BJ (cell line): ENCODE results near the gene UMAD1. TPM values are rescaled to one million over a fixed set of nuclear protein-coding genes. Genes with fewer than 3 reads are reported as not detected.

ENCODE experiments used
- CTCF ChIA-PET: fragments of 350-600 bp; formaldehyde crosslinking; extraction: SDS; loops from one replicate; lab custom pipeline; 2021; ENCODE audit warnings: antibody characterized with exemption, inconsistent platforms; lab: Yijun Ruan, JAX
- POLR2A ChIA-PET: fragments of 300-600 bp; sonication (Branson Sonifier 250); formaldehyde crosslinking; extraction: SDS; loops from one replicate; lab custom pipeline; 2021; ENCODE audit warnings: antibody characterized with exemption; lab: Charles Lee
- DNase-seq: peaks from one replicate; pipeline ENCODE4 v3.0.0-alpha.2; 2011; ENCODE audit warnings: low read depth
- H3K27me3 ChIP-seq: 2 replicates; pipeline ENCODE4 v1.6.0; 2011; ENCODE audit warnings: low read length; ENCODE audit not compliant: control insufficient read depth, insufficient read depth
- H3K36me3 ChIP-seq: 2 replicates; pipeline ENCODE4 v1.5.1; 2011; ENCODE audit warnings: low read length; ENCODE audit not compliant: control insufficient read depth, insufficient read depth
- H3K4me3 ChIP-seq: 2 replicates; pipeline ENCODE4 v1.5.1; 2011; ENCODE audit warnings: low read depth, mild to moderate bottlenecking, control low read depth, low read length
- polyA plus RNA-seq: library from polyadenylated mRNA; depleted of rRNA; stranded (reverse); fragments of >200 nt; gene quantifications from 2 replicates; pipeline ENCODE4 v1.2.3, GENCODE V29; 2011
- TF ChIP-seq, protein P1 (sequence below): IDR thresholded peaks from 2 replicates; pipeline ENCODE4 v1.5.1; 2011; ENCODE audit warnings: low read depth, mild to moderate bottlenecking, control low read depth, inconsistent platforms, low read length, moderate library complexity; ENCODE audit not compliant: insufficient read depth

Gene UMAD1
- polyA plus RNA-seq, 1 experiment, result 10.1 TPM

DNA sequence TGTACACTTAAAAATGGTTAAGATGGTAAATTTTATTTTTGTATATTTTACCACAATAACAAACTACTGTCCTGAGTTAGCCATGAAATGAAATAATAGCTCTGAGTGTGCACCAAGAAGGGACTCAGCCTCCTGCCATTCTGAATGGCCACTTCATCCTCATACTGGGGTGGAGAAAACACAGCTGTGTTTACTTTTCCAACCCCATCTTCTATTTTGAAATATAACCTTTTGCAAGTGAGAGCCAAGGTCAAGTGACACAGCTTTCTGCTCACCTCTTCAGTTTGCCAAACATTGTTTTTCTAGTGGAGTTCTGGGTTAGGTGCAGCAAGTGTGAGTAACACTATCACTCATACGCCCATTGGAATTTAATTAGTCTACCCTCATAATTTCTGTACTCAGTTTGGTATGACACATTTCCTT, 220.7 kb downstream of the UMAD1 start:
- ChIA-PET POLR2A (no interaction called here), CTCF (no interaction called here)
- TF ChIP-seq, protein P1, sequence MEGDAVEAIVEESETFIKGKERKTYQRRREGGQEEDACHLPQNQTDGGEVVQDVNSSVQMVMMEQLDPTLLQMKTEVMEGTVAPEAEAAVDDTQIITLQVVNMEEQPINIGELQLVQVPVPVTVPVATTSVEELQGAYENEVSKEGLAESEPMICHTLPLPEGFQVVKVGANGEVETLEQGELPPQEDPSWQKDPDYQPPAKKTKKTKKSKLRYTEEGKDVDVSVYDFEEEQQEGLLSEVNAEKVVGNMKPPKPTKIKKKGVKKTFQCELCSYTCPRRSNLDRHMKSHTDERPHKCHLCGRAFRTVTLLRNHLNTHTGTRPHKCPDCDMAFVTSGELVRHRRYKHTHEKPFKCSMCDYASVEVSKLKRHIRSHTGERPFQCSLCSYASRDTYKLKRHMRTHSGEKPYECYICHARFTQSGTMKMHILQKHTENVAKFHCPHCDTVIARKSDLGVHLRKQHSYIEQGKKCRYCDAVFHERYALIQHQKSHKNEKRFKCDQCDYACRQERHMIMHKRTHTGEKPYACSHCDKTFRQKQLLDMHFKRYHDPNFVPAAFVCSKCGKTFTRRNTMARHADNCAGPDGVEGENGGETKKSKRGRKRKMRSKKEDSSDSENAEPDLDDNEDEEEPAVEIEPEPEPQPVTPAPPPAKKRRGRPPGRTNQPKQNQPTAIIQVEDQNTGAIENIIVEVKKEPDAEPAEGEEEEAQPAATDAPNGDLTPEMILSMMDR, result no peak
- Histone ChIP-seq H3K27me3 (no peaks in the 10 kb centered on the region), H3K4me3 (no peak overlapping the region), H3K36me3 (no peaks in the 10 kb centered on the region)
- peak; percentile 11 for DNase-seq

GRCh38 chr7:7862393-7862792, 221.8 kb downstream of the UMAD1 start:
- TF ChIP-seq, protein P1, result no peak
- Histone ChIP-seq H3K4me3 (no peak overlapping the region), H3K36me3 (no peaks in the 10 kb centered on the region), H3K27me3 (no peaks in the 10 kb centered on the region)
- DNase-seq, result no peak
- POLR2A ChIA-PET, result no interaction called here
- CTCF ChIA-PET, result no interaction called here

DNA sequence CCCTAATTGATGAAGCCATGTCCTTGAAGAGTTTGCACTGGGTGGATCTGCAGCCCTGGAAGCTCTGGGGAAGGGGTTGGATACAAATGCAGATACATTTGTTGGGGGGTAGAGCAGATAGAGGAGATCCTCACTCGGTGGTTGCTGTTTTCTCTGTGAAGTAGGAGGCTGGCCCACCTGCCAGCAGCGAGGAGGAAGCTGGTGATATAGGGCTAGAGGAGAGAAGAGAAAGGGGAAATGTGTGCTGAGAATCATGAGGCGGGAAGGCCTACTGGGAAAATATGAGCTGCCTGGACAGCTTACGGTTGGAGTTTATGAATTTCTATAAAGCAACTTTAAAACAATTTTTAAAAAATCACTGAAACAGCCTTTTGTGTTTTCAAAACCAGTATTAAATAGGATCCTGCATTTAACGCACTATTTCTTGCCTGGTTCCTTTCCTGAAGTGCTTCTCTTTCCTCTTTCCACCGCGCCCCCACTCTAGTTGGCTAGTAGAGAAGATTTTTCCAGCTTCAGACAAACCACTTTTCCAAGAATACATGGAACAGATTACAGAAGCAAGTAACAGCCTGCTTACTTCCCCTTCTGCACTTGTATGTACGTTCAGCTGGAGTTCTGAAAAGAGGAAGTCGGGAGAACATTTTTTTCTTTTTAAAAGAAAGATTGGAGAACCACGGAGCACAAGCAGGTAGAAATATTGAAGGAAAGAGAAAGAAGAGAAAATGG, 227.5 kb downstream of the UMAD1 start:
- POLR2A ChIA-PET, result no interaction called here
- Histone ChIP-seq H3K36me3 (no peaks in the 10 kb centered on the region), H3K4me3 (no peak overlapping the region), H3K27me3 (no peaks in the 10 kb centered on the region)
- CTCF ChIA-PET, result interaction anchor here (1.1 kb wide), 1 partner anchor 10 kb away, joined by 3 read pairs; no protein-coding TSS in a partner anchor
- TF ChIP-seq, protein P1, result no peak
- DNase-seq, result no peak

- TF ChIP-seq, protein P1, result no peak
- ChIA-PET POLR2A (no interaction called here), CTCF (no interaction called here)
- Histone ChIP-seq H3K4me3 (no peak overlapping the region), H3K27me3 (no peaks in the 10 kb centered on the region), H3K36me3 (no peaks in the 10 kb centered on the region)
- no peak for DNase-seq
These were observed 228.0 kb downstream of the UMAD1 start for GRCh38 chr7:7868572-7868899.

GRCh38 chr7:7869036-7869435, 228.5 kb downstream of the UMAD1 start:
- ChIA-PET POLR2A (no interaction called here), CTCF (no interaction called here)
- no peaks in the 10 kb centered on the region for H3K36me3 ChIP-seq
- H3K4me3 ChIP-seq, result no peak overlapping the region
- no peaks in the 10 kb centered on the region for H3K27me3 ChIP-seq
- TF ChIP-seq, protein P1, result no peak
- DNase-seq, result no peak
